Measurements from ENCODE around the gene MRPL49.

Gene MRPL49

GRCh38 chr11:65156256-65156655, 34.1 kb downstream of the MRPL49 start (continued):
- TF ChIP-seq PATZ1 (CRISPR knock-in tag; IDR thresholded peaks at IDR 0.05; ENCODE audit: borderline replicate concordance) (no peak), TSHZ2 (CRISPR knock-in tag; IDR thresholded peaks at IDR 0.05) (no peak), ISL1 (CRISPR knock-in tag; IDR thresholded peaks at IDR 0.05) (no peak), ARNTL (CRISPR knock-in tag; IDR thresholded peaks at IDR 0.05; ENCODE audit: borderline replicate concordance, low read depth) (no peak), ZNF70 (CRISPR knock-in tag; IDR thresholded peaks at IDR 0.05) (no peak), TCF4 (CRISPR knock-in tag; IDR thresholded peaks at IDR 0.05; ENCODE audit: borderline replicate concordance) (no peak)

- no peak for ATAC-seq
- TF ChIP-seq CSRNP3 (CRISPR knock-in tag; IDR thresholded peaks at IDR 0.05) (no peak), ZNF565 (CRISPR knock-in tag; conservative IDR thresholded peaks at IDR 0.05; ENCODE audit: low read depth) (no peak), GLIS3 (CRISPR knock-in tag; IDR thresholded peaks at IDR 0.05) (no peak), PATZ1 (CRISPR knock-in tag; IDR thresholded peaks at IDR 0.05; ENCODE audit: borderline replicate concordance) (no peak), POU6F1 (CRISPR knock-in tag; IDR thresholded peaks at IDR 0.05; ENCODE audit: borderline replicate concordance, low read depth) (no peak), TCF4 (CRISPR knock-in tag; IDR thresholded peaks at IDR 0.05; ENCODE audit: borderline replicate concordance) (no peak), ZFP30 (CRISPR knock-in tag; IDR thresholded peaks at IDR 0.05) (no peak), ZNF8 (CRISPR knock-in tag; IDR thresholded peaks at IDR 0.05) (no peak), TOX (CRISPR knock-in tag; IDR thresholded peaks at IDR 0.05; ENCODE audit: borderline replicate concordance) (no peak), CREB5 (CRISPR knock-in tag; IDR thresholded peaks at IDR 0.05; ENCODE audit: low read depth) (no peak), BACH2 (CRISPR knock-in tag; IDR thresholded peaks at IDR 0.05; ENCODE audit: borderline replicate concordance) (no peak), TSHZ2 (CRISPR knock-in tag; IDR thresholded peaks at IDR 0.05) (no peak)
These were observed 34.8 kb downstream of the MRPL49 start for GRCh38 chr11:65156926-65157325.
